ENCODE results near the gene ONECUT3.
A peak's percentile ranks its signal among the peaks of the same experiment; 100 is the strongest.

GRCh38 chr19:1811942-1812425 is 58.7 kb downstream of the ONECUT3 start, which contains the start of gene ATP8B3:
- TF ChIP-seq POLR2A (IDR thresholded peaks at IDR 0.05) (no peak), CTCF (IDR thresholded peaks at IDR 0.05) (peak in 3 of 4 donors; percentile 13 to 22 (median 16))
